ENCODE measurements around the gene GNPDA1.

Gene GNPDA1

GRCh38 chr5:141951332-141951781, 61.5 kb downstream of the GNPDA1 start:
- H3K9me3 ChIP-seq (ENCODE audit: severe bottlenecking), result no peaks in the 10 kb centered on the region
- DNase-seq (ENCODE audit: low spot score), result no peak
- no peaks in the 10 kb centered on the region for H3K4me1 ChIP-seq (ENCODE audit: insufficient read depth, poor library complexity, severe bottlenecking)
- no peaks in the 10 kb centered on the region for H3K36me3 ChIP-seq (ENCODE audit: low read depth)
- TF ChIP-seq, protein P1, sequence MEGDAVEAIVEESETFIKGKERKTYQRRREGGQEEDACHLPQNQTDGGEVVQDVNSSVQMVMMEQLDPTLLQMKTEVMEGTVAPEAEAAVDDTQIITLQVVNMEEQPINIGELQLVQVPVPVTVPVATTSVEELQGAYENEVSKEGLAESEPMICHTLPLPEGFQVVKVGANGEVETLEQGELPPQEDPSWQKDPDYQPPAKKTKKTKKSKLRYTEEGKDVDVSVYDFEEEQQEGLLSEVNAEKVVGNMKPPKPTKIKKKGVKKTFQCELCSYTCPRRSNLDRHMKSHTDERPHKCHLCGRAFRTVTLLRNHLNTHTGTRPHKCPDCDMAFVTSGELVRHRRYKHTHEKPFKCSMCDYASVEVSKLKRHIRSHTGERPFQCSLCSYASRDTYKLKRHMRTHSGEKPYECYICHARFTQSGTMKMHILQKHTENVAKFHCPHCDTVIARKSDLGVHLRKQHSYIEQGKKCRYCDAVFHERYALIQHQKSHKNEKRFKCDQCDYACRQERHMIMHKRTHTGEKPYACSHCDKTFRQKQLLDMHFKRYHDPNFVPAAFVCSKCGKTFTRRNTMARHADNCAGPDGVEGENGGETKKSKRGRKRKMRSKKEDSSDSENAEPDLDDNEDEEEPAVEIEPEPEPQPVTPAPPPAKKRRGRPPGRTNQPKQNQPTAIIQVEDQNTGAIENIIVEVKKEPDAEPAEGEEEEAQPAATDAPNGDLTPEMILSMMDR (IDR thresholded peaks at IDR 0.05; ENCODE audit: poor library complexity, severe bottlenecking), result peak; percentile 39
- ATAC-seq (ENCODE audit: low read depth), result peak; percentile 48; the same call in 1 of the 3 replicates
- H3K4me3 ChIP-seq (ENCODE audit: severe bottlenecking), result no peak overlapping the region
- no peaks in the 10 kb centered on the region for H3K27me3 ChIP-seq (ENCODE audit: insufficient read depth, poor library complexity, severe bottlenecking)
- H3K27ac ChIP-seq (ENCODE audit: poor library complexity, severe bottlenecking), result no peak overlapping the region
